Measurements from ENCODE around the gene OOSP1. TPM values are rescaled to one million over a fixed set of nuclear protein-coding genes. Genes with fewer than 3 reads are reported as not detected.

Gene OOSP1
- polyA plus RNA-seq, 1 donor (not counting 4 experiments of a cell fraction or from before 2014, with no cell fraction given): not detected

DNA sequence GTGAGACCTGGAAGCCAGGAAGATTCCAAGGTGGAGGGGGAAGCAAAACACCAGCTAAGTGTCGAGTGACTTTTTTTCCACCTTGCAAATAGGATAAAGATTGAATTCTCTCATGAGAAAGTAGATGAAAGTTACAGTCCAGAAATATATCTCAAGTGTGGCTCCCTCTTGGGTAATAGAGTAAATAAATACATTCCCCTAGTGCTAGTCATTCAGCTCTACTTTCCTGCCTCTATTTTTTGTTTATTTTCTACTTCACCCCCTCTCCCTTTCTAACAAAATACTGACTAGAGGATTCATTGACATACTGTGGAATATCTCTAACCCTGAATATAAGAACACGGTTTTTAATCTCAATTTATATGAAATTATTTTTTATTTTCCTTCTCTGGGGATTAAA is 59.6 kb downstream of the OOSP1 start:
- H3K9me3 ChIP-seq (ENCODE audit: control insufficient read depth, low read depth, low read length): no peaks in the 10 kb centered on the region
- no peaks in the 10 kb centered on the region for H3K27me3 ChIP-seq (ENCODE audit: control insufficient read depth, extremely low read depth, insufficient read depth, low read length)
- dilution Hi-C loops (cut with MboI; ENCODE audit: extremely low pct_ligation_motif_present, low sequenced_read_pairs): no loop called here
- H4K20me1 ChIP-seq (ENCODE audit: control insufficient read depth, extremely low read depth, insufficient read depth, low read length): no peaks in the 10 kb centered on the region
- H3K9ac ChIP-seq (ENCODE audit: control insufficient read depth, extremely low read depth, insufficient read depth, low read length): no peak overlapping the region
- TF ChIP-seq, protein P1, sequence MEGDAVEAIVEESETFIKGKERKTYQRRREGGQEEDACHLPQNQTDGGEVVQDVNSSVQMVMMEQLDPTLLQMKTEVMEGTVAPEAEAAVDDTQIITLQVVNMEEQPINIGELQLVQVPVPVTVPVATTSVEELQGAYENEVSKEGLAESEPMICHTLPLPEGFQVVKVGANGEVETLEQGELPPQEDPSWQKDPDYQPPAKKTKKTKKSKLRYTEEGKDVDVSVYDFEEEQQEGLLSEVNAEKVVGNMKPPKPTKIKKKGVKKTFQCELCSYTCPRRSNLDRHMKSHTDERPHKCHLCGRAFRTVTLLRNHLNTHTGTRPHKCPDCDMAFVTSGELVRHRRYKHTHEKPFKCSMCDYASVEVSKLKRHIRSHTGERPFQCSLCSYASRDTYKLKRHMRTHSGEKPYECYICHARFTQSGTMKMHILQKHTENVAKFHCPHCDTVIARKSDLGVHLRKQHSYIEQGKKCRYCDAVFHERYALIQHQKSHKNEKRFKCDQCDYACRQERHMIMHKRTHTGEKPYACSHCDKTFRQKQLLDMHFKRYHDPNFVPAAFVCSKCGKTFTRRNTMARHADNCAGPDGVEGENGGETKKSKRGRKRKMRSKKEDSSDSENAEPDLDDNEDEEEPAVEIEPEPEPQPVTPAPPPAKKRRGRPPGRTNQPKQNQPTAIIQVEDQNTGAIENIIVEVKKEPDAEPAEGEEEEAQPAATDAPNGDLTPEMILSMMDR (optimal IDR thresholded peaks at IDR 0.05 in 1 of 3, IDR thresholded peaks at IDR 0.05 in 1 of 3, conservative IDR thresholded peaks at IDR 0.05 in 1 of 3; ENCODE audit: extremely low read depth in 1 of 3, insufficient read depth in 2 of 3, low read length in 3 of 3): no peak
- TF ChIP-seq EZH2 (IDR thresholded peaks at IDR 0.05; ENCODE audit: low read length): no peak
- no peak overlapping the region for H3K4me2 ChIP-seq (ENCODE audit: control insufficient read depth, extremely low read depth, insufficient read depth, low read depth, low read length)
- no peaks in the 10 kb centered on the region for H3K79me2 ChIP-seq (ENCODE audit: control insufficient read depth, insufficient read depth, low read length)
- DNase-seq (ENCODE audit: low read depth, low spot score) (no peak), FAIRE-seq (no peak)
- no peak overlapping the region for H3K4me3 ChIP-seq (ENCODE audit: control insufficient read depth in 2 of 3, extremely low read depth in 1 of 3, insufficient read depth in 2 of 3, low read depth in 1 of 3, low read length in 3 of 3)
- no peak overlapping the region for H3K27ac ChIP-seq (ENCODE audit: control insufficient read depth, insufficient read depth, low read length)
- H3K9me1 ChIP-seq (ENCODE audit: control insufficient read depth, extremely low read depth, insufficient read depth, low read length): no peaks in the 10 kb centered on the region
- H3K4me1 ChIP-seq (ENCODE audit: control insufficient read depth, extremely low read depth, insufficient read depth, low read length): no peaks in the 10 kb centered on the region
- H2AFZ ChIP-seq (ENCODE audit: control insufficient read depth, low read length): no peak overlapping the region
- H3K36me3 ChIP-seq (ENCODE audit: control insufficient read depth in 2 of 2, extremely low read depth in 1 of 2, insufficient read depth in 2 of 2, low read length in 2 of 2): no peaks in the 10 kb centered on the region

DNA sequence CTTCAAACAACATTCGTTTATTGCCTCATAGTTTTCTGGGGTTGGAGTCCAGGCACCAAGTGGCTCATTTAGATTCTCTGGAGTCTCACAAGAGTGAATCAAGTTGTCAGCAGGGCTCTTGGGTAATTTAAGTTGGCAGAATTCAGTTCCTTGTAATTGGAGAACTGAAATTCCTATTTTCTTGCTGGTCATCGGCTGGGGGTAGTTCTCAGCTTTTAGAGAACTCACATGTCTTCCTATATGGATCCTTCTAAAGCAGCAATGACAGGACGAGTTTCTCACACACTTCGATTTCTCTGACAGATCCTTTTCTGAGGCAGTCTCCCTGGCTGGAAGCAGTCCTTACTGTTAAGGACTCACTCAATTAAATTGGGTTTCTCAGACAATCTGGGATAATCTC is 61.5 kb downstream of the OOSP1 start:
- Histone ChIP-seq H3K4me1 (ENCODE audit: control insufficient read depth, extremely low read depth, insufficient read depth, low read length) (no peaks in the 10 kb centered on the region), H3K4me3 (ENCODE audit: control insufficient read depth in 2 of 3, extremely low read depth in 1 of 3, insufficient read depth in 2 of 3, low read depth in 1 of 3, low read length in 3 of 3) (no peak overlapping the region), H4K20me1 (ENCODE audit: control insufficient read depth, extremely low read depth, insufficient read depth, low read length) (no peaks in the 10 kb centered on the region), H3K9ac (ENCODE audit: control insufficient read depth, extremely low read depth, insufficient read depth, low read length) (no peak overlapping the region), H3K9me1 (ENCODE audit: control insufficient read depth, extremely low read depth, insufficient read depth, low read length) (no peaks in the 10 kb centered on the region), H3K27me3 (ENCODE audit: control insufficient read depth, extremely low read depth, insufficient read depth, low read length) (no peaks in the 10 kb centered on the region), H3K9me3 (ENCODE audit: control insufficient read depth, low read depth, low read length) (no peaks in the 10 kb centered on the region), H3K79me2 (ENCODE audit: control insufficient read depth, insufficient read depth, low read length) (no peaks in the 10 kb centered on the region), H3K36me3 (ENCODE audit: control insufficient read depth in 2 of 2, extremely low read depth in 1 of 2, insufficient read depth in 2 of 2, low read length in 2 of 2) (no peaks in the 10 kb centered on the region), H3K4me2 (ENCODE audit: control insufficient read depth, extremely low read depth, insufficient read depth, low read depth, low read length) (no peak overlapping the region), H2AFZ (ENCODE audit: control insufficient read depth, low read length) (no peak overlapping the region), H3K27ac (ENCODE audit: control insufficient read depth, insufficient read depth, low read length) (no peak overlapping the region)
- TF ChIP-seq, protein P1 (optimal IDR thresholded peaks at IDR 0.05 in 1 of 3, IDR thresholded peaks at IDR 0.05 in 1 of 3, conservative IDR thresholded peaks at IDR 0.05 in 1 of 3; ENCODE audit: extremely low read depth in 1 of 3, insufficient read depth in 2 of 3, low read length in 3 of 3): no peak
- TF ChIP-seq EZH2 (IDR thresholded peaks at IDR 0.05; ENCODE audit: low read length): no peak
- FAIRE-seq (no peak), DNase-seq (ENCODE audit: low read depth, low spot score) (no peak)
- dilution Hi-C loops (cut with MboI; ENCODE audit: extremely low pct_ligation_motif_present, low sequenced_read_pairs): no loop called here

Measured in keratinocyte (primary cell).